ENCODE measurements around the gene ALDH1A2.

ALDH1A2 gene

GRCh38 chr15:57993409-57994145 lies 71.9 kb downstream of the ALDH1A2 start:
- DNase-seq, result no peak

GRCh38 chr15:57992761-57993355 lies 72.7 kb downstream of the ALDH1A2 start:
- DNase-seq, result no peak

- DNase-seq, result no peak
Observed at GRCh38 chr15:57973534-57973933, 92.0 kb downstream of the ALDH1A2 start.

- no peak for DNase-seq
Observed at GRCh38 chr15:57972864-57973263, 92.6 kb downstream of the ALDH1A2 start.

- DNase-seq, result no peak
Observed at GRCh38 chr15:57969996-57970395, 95.5 kb downstream of the ALDH1A2 start.

- DNase-seq, result no peak
Observed at GRCh38 chr15:57969355-57969754, 96.2 kb downstream of the ALDH1A2 start.

GRCh38 chr15:57962887-57963286 lies 102.6 kb downstream of the ALDH1A2 start:
- no peak for DNase-seq

- no peak for DNase-seq
Observed at GRCh38 chr15:57961919-57962318, 103.6 kb downstream of the ALDH1A2 start.

GRCh38 chr15:57957113-57957512 lies 108.4 kb downstream of the ALDH1A2 start:
- DNase-seq, result no peak

GRCh38 chr15:57953874-57954273 lies 111.6 kb downstream of the ALDH1A2 start:
- no peak for DNase-seq

GRCh38 chr15:57951328-57951932 lies 114.1 kb downstream of the ALDH1A2 start:
- no peak for DNase-seq

GRCh38 chr15:57950381-57950946 lies 115.0 kb downstream of the ALDH1A2 start:
- no peak for DNase-seq

- no peak for DNase-seq
Observed at GRCh38 chr15:57949374-57949943, 116.1 kb downstream of the ALDH1A2 start.

GRCh38 chr15:57948351-57949289 lies 116.9 kb downstream of the ALDH1A2 start:
- no peak for DNase-seq

- DNase-seq, result no peak
Observed at GRCh38 chr15:57947781-57948180, 117.7 kb downstream of the ALDH1A2 start.

- DNase-seq, result no peak
Observed at GRCh38 chr15:57947282-57947681, 118.2 kb downstream of the ALDH1A2 start.

GRCh38 chr15:57946491-57947048 lies 118.9 kb downstream of the ALDH1A2 start:
- DNase-seq, result no peak

GRCh38 chr15:57945616-57946015 lies 119.9 kb downstream of the ALDH1A2 start:
- no peak for DNase-seq

- no peak for DNase-seq
Observed at GRCh38 chr15:57943754-57944420, 121.6 kb downstream of the ALDH1A2 start.

GRCh38 chr15:57943171-57943570 lies 122.3 kb downstream of the ALDH1A2 start:
- no peak for DNase-seq

- no peak for DNase-seq
Observed at GRCh38 chr15:57941816-57942215, 123.7 kb downstream of the ALDH1A2 start.

GRCh38 chr15:57932348-57932747 lies 133.2 kb downstream of the ALDH1A2 start:
- no peak for DNase-seq
